ENCODE data around the gene MAD1L1.

MAD1L1 gene

DNA sequence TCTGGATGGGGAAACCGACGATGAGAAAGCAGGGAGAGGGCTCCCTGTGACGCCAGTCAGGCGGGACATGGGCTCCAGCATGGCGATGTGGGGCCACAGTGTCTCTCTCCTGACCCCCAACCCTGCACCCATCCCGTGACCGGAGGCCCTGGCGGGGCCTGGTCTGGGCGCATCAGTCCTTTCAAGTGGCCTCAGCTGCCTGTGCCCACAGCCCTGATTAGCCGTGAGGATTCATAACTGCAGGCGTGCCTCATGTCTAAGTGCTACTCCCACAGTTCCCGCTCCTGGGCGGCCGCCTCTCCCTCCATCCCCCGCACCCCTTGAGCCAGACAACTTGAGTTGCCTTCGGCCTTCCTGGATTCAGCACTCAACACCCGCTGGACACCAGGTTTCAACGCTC, 321.9 kb downstream of the MAD1L1 start:
- no peak for DNase-seq (ENCODE audit: low read depth)

DNA sequence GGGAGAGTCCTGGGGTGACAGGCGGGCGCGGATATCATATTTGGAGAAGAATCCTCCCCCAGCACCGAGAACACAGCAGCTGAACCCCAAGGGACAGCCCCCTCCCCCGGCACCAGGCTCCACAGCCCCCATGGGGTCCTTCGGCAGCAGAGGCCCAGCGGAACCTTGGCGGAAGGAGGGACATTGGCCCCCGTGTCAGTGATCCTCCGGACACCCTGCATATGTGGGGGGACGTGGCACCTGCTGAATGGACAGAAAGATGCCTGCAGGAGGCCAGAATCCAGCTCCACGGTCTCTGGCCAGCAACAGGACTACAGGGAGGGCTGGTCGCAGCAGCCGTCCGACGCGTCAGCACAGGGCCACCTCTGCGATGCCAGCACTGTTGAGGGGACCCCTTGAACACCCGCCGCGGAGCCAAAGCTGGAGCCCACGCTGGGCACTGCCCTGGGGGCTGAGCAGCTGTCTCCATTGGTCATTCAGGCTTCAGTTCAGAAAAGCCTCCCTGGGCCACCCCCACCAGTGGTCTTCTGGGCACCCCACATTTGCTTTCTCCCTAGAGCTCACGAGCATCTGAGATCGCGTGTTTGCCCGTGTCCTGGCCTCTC, 322.6 kb downstream of the MAD1L1 start:
- DNase-seq (ENCODE audit: low read depth) = no peak

DNA sequence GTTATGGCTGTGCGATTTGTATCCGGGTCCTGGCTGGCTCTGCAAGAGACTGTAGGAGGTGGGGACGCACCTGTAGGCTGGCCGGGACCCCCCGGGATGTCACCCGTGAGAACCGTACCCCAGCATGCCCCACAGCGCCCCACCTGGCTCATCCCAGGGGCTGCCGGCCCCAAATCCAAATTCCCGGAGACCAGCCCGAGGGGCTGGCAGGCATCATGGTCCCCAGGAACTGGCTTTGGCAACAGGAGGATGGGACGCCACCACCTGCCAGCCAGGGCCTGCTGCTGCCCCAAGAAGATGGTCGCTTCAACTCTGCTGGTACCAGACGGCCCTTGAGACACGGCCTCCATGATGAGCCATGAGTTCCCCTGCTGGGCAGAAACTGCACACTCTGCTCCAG, 323.3 kb downstream of the MAD1L1 start:
- no peak for DNase-seq (ENCODE audit: low read depth)

DNA sequence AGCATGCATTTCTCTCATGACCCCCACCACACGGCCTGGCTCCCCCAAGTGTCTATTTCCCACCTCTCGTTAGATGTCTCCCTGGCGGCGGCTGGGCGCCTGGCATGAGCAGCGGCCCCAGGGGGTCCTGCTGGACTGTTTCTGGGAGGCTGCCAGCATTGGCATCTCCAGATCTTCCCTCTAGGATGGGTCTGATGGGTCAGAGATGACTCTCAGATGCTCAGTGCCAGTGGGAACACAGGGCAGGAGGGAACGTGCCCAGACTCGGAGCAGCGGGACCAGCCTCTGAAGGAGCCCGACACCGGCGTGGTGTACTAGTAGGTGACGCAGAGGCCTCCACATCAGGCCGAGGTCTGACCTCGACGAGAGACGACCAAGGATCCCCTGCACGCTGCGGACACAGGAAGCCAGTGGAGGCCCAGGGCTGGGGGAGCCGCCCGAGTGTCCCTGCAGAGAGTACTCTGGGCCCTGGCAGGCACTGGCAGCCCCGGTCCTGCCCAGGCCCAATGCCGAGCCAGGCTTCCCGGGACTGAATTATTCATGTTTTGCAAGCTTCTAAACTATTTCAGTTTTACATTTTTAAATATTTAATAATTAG, 323.8 kb downstream of the MAD1L1 start:
- no peak for DNase-seq (ENCODE audit: low read depth)

DNA sequence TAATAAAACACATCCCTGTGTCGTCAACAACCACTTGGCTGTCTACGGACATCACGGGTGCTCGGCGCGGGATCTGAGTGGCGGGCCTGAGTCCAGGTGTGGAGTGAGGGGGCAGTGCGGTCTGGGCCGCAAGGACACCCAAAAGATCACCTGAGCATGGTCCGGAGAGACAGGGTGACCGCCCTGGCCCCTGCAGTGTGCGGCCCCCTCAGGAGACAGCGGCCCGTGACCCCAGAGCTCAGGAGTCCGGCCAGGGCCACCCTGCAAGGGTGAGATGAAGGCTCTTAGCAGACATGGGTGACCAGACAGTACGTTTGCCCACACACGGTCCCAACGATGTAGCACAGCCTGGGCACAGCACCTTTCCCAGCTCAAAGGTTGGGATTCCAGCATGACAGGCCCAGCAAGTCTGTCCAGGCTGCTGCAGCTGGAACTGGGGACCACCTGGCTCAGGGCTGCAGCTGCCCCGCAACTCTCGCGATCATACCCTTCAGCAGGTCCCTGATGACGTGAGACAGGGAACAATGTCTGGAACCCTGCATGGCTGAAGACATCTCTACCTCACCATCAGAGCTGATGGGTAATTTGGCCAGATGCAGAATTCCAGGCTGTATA, 324.9 kb downstream of the MAD1L1 start:
- no peak for DNase-seq (ENCODE audit: low read depth)

DNA sequence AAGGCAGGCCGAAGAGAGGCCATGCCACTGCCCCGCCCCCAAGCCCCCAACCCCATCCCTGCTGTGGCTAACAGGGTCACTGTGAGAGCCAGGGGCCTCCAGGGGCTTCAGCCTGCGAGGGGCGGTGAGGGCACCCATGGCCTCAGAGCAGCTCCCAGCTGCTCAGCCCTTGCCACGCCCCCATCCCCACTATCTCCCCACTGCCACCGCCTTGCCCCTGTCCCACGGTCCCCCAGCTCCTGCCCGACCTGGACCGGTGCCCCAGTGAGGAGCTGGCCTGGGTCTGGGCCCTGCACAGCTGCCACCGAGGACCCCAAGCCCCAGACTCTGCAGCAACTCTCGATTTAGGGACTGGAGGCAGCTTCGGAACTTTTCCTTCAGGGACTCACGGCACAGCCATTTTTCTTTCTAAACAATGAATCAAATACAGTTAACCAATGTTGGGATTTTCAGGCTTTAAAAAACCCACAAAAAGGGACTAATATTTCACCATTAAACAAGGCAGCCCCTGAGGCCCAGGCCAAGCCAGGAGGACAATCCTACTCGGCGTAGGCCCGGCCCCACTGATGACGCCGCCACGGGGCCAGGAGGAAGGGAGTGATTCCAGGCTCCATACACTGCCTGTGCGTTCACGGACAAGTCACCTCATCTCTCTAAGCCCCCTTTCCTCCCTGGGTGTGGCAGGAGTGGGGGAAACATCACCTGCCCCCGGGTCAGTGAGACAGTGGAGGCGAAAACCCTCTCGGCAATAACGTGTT, 325.6 kb downstream of the MAD1L1 start:
- DNase-seq (ENCODE audit: low read depth) = no peak

DNA sequence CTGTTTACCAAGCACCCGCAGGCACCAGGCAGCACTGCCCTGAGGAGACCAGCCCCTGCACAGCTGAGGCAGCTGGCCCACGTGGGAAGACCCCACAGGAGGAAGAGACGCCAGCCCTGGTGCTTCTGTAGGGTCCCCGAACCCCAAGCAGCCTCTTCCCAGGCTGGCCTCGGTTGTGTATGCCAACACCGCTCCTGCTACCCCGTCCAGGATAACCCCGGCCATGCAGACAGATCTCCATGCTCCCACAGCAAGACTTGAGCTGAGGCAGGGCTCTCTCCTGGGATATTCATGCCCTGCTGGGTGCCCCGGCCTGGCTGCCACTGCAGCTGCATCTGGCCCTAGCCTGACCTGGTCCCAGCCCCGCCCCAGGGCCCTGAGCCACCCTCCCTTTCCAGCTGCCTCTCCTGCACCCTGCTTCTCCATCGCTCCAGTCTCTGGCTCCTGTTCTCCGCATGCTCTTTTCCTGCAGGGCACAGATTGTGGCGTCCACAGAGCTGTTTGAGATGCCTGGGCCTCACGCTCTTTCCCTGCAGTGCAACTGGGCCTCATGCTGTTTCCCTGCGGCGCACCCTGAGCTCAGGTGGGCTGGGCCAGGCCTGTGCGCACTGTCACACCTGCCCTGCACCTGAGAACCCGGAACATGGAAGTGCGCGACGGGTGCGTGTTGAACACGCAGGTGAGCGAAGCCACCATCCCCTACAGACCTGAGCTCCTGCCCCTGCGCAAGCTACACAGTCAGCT, 326.5 kb downstream of the MAD1L1 start:
- DNase-seq (ENCODE audit: low read depth) = no peak

DNA sequence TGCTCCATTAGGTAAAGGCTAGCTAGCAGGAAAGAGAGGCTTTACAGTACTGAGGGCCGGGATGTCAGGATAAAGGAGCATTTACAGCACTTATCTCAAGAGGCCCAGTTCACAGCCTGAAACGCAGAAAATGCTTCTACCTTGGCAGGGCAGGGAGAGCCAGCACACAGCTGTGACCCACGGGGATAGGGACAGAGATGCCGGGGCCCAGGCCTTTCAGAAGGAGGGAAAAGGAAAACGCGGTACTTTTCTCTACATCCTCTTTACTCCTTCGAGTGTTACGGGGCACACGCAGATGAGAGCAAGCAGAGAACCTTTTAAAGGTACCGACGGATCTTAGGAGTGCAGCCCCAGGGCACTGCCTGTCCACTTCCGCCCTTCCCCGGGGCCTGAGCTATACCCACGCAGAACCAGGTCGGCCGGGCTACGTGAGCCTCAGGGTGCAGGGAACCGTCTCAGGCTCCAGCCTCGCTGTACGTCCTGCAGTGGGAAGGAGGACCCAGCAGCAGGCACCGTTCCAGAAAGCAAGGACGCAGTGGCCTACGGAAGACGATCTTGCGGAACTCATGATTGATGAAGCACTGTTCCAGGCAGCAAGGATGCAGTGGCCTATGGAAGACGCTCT, 330.4 kb downstream of the MAD1L1 start:
- DNase-seq (ENCODE audit: low read depth) = no peak

DNA sequence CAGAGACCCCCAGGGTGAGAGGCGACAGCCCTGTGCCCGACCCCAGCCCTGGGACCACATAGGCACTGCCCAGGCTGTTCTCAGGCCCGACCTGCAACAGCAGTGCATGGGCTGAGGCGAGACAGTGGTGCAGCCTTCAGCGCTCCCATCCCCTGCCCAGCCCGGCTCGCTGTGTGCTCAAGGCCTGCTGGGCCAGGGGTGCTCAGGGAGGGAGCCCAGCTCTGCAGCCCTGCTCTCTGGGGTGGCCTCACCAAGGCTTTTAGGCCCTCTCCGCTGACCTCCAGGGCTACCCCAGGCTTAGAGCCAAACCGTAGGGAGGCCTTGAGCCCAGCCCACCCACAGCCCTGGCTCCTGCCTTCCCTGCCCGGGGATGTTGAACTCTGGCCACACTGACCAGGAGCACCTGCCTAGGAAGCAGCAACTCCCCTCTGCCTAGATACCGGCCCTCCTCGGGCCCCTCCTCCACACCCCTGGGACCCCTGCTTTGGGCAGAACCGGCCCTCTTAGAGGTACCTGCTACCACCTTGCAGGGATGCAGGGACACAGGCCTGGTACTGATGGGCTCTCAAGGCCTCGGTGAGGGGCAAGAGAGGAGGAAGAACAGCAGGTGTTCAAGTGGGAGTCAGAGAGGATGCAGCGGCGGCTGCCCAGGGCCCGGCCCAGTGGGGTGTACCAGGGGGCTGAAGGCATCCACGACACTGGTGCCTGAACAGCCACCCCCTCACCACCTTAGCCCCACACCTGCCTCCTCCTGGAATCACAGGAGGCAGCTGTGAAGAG, 331.1 kb downstream of the MAD1L1 start:
- no peak for DNase-seq (ENCODE audit: low read depth)

DNA sequence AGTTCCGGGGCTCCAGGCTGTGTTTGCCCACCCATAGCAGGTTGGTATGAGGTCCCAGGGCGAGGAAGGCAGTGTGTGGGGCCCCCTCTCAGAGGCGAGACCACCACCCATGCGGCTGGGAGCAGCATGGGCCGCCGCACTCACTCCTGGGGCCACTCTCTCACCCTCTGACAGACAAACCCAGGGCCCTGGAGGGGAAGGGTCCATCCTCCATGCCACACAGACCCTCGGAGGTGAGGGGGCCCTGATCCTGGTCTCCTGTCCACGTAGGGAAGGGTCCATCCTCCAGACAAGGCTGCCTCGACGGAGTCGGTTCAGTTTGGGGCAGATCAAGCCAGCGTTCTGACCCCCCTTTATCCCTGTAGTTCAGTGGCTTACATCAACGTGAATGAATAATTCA, 331.9 kb downstream of the MAD1L1 start:
- DNase-seq (ENCODE audit: low read depth) = no peak

DNA sequence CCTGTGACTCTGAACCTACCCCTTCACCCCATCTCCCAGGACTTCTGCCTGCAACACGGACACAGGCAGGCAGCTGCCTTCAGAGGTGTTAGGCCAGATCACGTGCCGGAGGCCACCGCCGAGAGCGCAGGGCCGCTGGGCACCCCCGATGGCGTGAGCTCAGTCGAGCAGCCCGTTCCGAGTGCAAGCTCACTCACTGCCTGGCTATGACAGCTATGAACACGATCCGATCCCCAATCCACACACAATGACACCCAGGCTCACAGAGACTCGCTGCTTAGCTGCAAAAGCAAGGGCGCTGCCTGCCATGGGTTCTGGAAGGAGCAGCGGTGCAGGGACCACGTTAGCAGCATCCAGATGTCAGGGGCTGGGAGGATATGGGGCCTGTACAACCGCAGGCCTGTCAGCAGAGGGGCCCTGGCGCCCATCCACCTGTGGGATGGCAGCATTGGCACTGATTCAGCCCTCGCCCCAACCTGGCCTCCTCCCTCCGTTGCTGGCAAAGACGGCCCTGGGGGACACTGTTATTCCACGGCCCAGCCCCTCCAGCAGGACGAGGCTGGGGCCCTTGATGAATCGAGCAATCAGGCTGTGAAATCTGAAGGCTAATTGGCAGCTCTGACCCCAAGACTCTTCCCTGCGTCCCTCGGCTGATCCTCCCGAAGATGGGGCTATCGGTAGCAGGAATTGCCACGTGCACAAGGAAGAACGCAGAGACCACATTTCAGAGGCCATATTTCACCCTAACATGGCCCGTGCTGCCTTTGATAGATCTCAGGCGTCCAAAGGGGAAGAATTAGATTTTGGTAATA, 332.6 kb downstream of the MAD1L1 start:
- DNase-seq (ENCODE audit: low read depth) = no peak

DNA sequence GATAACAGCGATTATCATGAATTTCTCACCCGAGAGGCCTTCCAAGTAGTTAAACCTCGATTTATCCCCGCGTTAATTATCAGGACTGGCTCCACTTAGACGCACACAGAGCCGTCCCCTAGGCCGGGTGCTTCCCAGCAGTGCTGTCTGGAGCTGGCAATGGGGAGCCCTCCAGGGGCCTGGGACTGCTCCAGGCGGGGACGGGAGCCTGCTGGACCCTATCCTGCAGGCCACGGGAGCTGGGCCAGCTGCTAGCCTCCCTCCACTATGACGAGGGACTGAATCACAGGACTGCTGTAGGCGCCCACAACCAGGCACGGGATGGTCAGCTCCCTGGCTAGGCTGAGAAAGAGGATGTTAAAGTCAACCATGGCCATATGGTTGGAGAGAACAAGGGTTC, 333.5 kb downstream of the MAD1L1 start:
- DNase-seq (ENCODE audit: low read depth) = no peak

DNA sequence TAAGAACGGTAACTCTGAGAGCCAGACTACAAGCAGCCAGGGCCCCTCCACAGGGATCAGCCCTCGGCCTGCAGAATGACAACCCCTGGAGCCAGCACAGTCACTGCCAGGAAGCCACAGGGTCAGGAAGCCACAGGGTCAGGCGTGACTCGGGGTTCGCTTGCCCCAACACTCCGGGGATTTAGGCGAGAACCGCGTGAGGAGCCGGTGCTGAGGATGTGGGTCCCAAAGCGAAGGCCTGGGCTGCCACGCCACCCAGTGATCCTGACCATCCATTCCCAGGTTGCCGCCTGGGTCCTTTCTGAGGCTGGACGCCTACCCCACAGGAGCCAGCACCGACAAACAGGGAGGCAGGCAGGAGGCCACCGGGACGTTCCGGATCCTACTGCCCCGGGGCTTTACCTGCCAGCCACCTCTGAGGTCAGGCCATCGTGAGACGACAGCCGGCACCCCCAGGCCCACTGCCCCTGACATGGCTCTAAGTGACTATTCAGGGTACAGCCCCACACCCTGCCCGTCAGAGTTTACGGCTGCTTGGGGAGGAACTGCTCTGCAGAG, 334.0 kb downstream of the MAD1L1 start:
- no peak for DNase-seq (ENCODE audit: low read depth)

DNA sequence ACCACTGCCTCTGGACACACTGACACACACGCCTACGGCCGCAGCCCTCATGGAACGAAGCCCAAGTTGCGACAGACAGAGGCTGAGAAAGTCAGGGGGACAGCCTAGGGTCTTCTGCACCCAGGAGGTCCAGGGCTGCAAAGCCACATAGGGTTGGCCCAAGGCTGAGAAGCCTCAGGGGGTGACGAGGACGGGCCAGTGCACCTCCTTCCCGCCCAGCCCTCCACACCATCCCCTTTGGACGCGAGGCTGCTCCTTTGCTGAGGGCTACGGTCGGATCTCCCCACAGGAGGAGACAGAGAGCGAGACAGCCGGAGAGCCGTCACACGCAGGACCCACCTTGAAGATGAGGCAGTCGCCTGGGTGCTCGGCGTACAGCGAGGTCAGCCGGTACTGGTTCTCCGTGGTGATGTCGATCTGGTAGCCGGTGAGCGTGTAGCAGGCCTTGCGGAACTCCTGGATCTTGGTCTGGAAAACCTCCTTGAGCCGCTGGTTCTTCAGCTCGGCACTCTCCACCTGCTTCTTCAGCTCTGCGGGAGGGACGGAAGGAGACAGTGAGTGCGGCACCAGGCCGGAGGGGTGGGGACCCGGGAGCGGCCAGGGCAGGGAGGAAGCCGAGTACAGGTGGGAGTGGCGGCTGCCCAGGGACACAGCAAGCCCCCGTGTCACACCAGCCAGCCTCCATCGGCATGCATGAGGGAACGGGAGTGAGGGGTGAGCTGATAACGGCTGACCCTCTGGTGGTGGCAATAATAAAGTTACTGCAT, 334.7 kb downstream of the MAD1L1 start:
- no peak for DNase-seq (ENCODE audit: low read depth)

DNA sequence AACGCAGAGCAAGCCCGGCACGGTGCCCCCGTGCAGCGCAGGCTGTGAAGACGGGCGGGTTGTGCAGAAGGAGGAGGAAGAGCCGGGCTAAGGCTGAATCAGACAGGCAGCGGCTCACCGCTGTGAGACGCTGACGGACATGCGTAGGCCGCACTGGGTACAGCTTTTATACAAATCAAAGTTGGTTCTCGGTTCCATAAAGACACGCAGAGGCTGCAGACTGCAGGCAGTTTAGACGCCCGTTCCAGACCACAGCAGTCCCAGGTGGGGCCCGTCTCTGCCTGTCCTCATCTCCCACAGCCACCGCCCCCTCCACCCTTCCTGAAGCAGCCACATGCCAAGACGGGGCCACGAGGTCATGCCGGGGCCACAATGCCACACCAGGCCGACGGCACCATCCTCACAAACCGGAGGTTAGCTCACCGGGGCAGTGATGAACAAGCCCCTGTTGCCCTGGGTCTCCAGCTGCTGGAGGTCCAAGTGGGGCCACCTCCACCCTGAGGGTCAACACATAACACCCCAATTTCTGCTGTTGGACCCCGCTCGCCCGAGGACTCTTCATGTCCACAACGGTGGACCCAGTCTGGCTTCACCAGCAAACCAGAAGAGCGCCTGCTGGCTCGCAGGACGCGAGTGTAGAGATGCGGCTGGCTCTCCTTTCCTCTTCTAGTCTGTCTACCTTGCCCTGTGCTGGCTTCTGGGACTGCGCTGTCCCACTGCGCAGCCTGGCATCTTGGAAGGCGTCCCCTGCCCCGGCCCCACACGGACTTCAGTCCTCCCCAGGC, 335.5 kb downstream of the MAD1L1 start:
- DNase-seq (ENCODE audit: low read depth) = no peak

DNA sequence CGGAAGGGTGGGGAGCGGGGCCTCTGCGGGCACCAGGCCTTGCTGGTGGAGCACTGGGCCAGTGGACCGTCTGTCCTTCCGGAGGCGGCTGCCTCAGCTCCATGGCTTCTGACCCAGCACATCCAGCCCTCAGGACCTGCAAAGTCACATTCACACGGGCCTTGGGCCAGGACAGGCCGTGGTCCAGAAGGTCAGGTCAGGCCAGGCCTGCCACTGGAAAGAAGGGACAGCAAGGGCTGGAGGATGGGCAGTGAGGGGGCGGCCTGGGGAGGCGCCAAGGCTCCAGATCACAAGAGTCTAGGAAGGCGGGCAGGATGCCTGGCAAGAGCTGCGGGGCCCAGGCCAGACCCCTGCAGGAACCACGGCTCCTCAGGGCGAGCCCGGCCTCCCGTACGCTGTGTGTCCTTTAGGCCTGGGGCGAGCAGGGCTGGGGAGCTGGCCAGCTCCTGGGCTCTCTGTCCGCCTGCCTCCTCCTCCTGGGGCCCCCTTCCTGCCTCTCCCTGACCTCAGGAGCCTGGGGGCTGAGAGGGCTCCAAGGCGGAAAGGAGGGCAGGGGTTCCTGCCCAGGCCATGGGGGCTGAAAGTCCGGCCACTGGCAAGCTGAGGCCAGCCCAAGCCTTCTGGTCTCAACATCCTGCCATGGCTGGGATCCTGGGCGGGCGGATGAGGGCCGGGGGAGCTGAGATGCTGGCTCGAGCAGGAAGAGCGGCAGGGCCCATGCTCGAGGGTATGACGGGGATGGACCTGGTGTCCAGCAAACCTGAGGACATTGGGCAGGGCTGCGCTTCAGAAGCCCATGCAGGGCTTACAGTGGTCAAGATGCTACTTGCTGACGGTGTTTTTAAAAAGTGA, 336.9 kb downstream of the MAD1L1 start:
- no peak for DNase-seq (ENCODE audit: low read depth)

DNA sequence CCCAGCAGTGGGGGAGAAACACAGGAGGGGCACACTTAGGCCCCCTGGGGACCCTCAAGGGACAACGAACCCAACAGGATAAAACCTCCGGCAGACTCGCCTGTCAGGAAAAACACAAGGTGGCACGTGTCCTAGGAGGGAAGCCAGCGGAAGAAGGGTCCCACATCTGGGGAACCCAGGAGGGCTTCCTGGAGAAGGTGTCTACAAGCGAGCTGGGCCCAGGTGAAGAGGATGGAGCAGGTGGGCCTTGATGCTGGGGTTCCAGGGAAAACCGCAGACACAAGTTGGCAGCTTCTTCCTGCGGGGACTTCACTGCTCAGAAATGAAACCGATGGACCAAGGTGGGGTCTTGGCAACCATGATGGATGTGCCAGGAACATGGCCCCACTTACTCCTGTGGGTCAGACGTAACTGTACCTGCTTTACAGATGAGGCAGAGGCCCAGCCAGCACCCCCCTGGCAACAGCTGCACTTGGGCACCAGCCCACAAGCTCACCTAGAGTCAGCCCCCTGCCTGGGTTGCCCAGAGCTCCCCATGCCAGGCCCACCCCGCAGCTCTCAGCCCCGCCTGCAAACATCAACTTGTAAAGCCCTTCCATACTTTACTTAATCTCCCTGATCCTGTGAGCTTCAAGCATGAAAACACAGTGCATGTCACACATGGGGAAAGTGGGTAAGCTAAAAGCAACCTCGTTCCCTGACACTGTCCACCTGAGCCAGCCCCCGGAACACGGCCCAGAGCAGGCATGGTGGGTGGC, 337.7 kb downstream of the MAD1L1 start:
- DNase-seq (ENCODE audit: low read depth) = no peak
